ENCODE results near the gene GOLGA8A.

GRCh38 chr15:34435658-34436057 lies 1.9 kb downstream of the GOLGA8A start:
- TF ChIP-seq CTCF (IDR thresholded peaks at IDR 0.05; ENCODE audit: insufficient read depth, low read length) = no peak
- no peak for TF ChIP-seq POLR2AphosphoS5 (IDR thresholded peaks at IDR 0.05; ENCODE audit: low read depth)
- no peak for TF ChIP-seq GABPA (IDR thresholded peaks at IDR 0.05; ENCODE audit: low read depth)
- TF ChIP-seq REST (IDR thresholded peaks at IDR 0.05; ENCODE audit: insufficient replicate concordance, low read depth) = no peak
